ENCODE measurements around the gene TFB1M. TPM values are rescaled to one million over a fixed set of nuclear protein-coding genes. Genes with fewer than 3 reads are reported as not detected.
A peak's percentile ranks its signal among the peaks of the same experiment; 100 is the strongest.
"Not testable (repeated sequence)": the region's sequence is repeated elsewhere in the genome, so short reads cannot be mapped to it uniquely, and the experiment has no call there.

TFB1M gene
- total RNA-seq = 10 to 100 TPM; 36.6 to 45.7 TPM
- 10 to 100 TPM; 12.6 to 21.6 TPM for polyA plus RNA-seq

- Histone ChIP-seq H3K27me3 (ENCODE audit: insufficient read depth, low read length) (no peaks in the 10 kb centered on the region), H3K4me1 (ENCODE audit: insufficient read depth, low read length) (peaks cover 37% of the 10 kb centered on the region), H3K4me3 (ENCODE audit: low read length in 2 of 2) (peak within 1 kb of the TSS; percentile 85 to 95), H3K27ac (ENCODE audit: low read depth, low read length) (peak within 1 kb of the TSS; percentile 96), H3K9me3 (ENCODE audit: control insufficient read depth in 1 of 2, low read length in 2 of 2) (no peaks in the 10 kb centered on the region), H3K36me3 (ENCODE audit: insufficient read depth, low read length) (peaks cover 6% of the 10 kb centered on the region)
- Mint-ChIP-seq H3K36me3 (peaks cover 11 to 29% of the 10 kb centered on the region in 2 donors), H3K9me3 (peaks cover 0 to 4% (median 0%) of the 10 kb centered on the region in 8 donors), H3K27ac (peak within 1 kb of the TSS; percentile 95 to 98 (median 97)), H3K4me1 (peaks cover 15 to 52% (median 35%) of the 10 kb centered on the region in 4 donors), H3K4me3 (peak within 1 kb of the TSS; percentile 92 to 98 (median 96)), H3K27me3 (no peaks in the 10 kb centered on the region)
- peak; percentile 97 to 98 (median 97) for DNase-seq
- POLR2A ChIA-PET (ENCODE audit: partially characterized antibody) = interaction anchor here (0.6 to 2.9 kb wide), 16 partner anchors 8 to 1707 kb away, joined by 3 to 18 read pairs (median 4); partner anchors contain the start of gene ARID1B
- intact Hi-C loops (cut with micrococcal nuclease) = loop anchor here (1.0 to 10.0 kb wide), 9 partner anchors 104 to 1958 kb away; partner anchors contain the start of gene SCAF8
- CTCF ChIA-PET (ENCODE audit: partially characterized antibody) = interaction anchor here (0.8 to 6.1 kb wide), 8 partner anchors 10 to 1465 kb away, joined by 3 to 58 read pairs (median 4); no protein-coding TSS in a partner anchor
Measured at GRCh38 chr6:155314092-155314772, at the start of gene TFB1M. TFB1M (minus strand) TSS chr6:155314484; CDS start chr6:155314428, 56 bp downstream.

- CTCF ChIA-PET (ENCODE audit: partially characterized antibody); intact Hi-C loops (cut with micrococcal nuclease); H3K4me1 Mint-ChIP-seq; H3K36me3 Mint-ChIP-seq; POLR2A ChIA-PET (ENCODE audit: partially characterized antibody); H3K27me3 Mint-ChIP-seq; H3K27ac Mint-ChIP-seq; DNase-seq; H3K4me1 ChIP-seq (ENCODE audit: insufficient read depth, low read length); H3K4me3 ChIP-seq (ENCODE audit: low read length in 2 of 2); H3K27me3 ChIP-seq (ENCODE audit: insufficient read depth, low read length); H3K9me3 Mint-ChIP-seq; H3K9me3 ChIP-seq (ENCODE audit: control insufficient read depth in 1 of 2, low read length in 2 of 2); H3K27ac ChIP-seq (ENCODE audit: low read depth, low read length); H3K36me3 ChIP-seq (ENCODE audit: insufficient read depth, low read length): not testable (repeated sequence)
- peak overlapping the region in 1 of 8 donors; percentile 18 for H3K4me3 Mint-ChIP-seq
Measured at GRCh38 chr6:155364021-155364420, 49.7 kb upstream of the TFB1M start.

- H3K27ac Mint-ChIP-seq; H3K4me1 ChIP-seq (ENCODE audit: insufficient read depth, low read length); H3K27me3 ChIP-seq (ENCODE audit: insufficient read depth, low read length); H3K27ac ChIP-seq (ENCODE audit: low read depth, low read length); H3K27me3 Mint-ChIP-seq; H3K4me3 ChIP-seq (ENCODE audit: low read length in 2 of 2); H3K4me1 Mint-ChIP-seq; H3K36me3 Mint-ChIP-seq; POLR2A ChIA-PET (ENCODE audit: partially characterized antibody); H3K4me3 Mint-ChIP-seq; H3K36me3 ChIP-seq (ENCODE audit: insufficient read depth, low read length); H3K9me3 ChIP-seq (ENCODE audit: control insufficient read depth in 1 of 2, low read length in 2 of 2); DNase-seq; intact Hi-C loops (cut with micrococcal nuclease); H3K9me3 Mint-ChIP-seq; CTCF ChIA-PET (ENCODE audit: partially characterized antibody): not testable (repeated sequence)
Measured at GRCh38 chr6:155362968-155363632, 48.8 kb upstream of the TFB1M start.

GRCh38 chr6:155354167-155354566 lies 39.9 kb upstream of the TFB1M start:
- Histone ChIP-seq H3K9me3 (ENCODE audit: control insufficient read depth in 1 of 2, low read length in 2 of 2) (peaks cover 0 to 10% of the 10 kb centered on the region in 2 donors), H3K36me3 (ENCODE audit: insufficient read depth, low read length) (no peaks in the 10 kb centered on the region), H3K27me3 (ENCODE audit: insufficient read depth, low read length) (no peaks in the 10 kb centered on the region), H3K27ac (ENCODE audit: low read depth, low read length) (no peak overlapping the region), H3K4me3 (ENCODE audit: low read length in 2 of 2) (no peak overlapping the region), H3K4me1 (ENCODE audit: insufficient read depth, low read length) (no peaks in the 10 kb centered on the region)
- Mint-ChIP-seq H3K36me3 (peaks cover 4 to 5% of the 10 kb centered on the region in 2 donors), H3K9me3 (peaks cover 4 to 38% (median 31%) of the 10 kb centered on the region in 8 donors), H3K27ac (peak overlapping the region in 1 of 7 donors; percentile 23), H3K4me3 (no peak overlapping the region), H3K27me3 (peaks cover 13 to 17% of the 10 kb centered on the region in 2 donors), H3K4me1 (no peaks in the 10 kb centered on the region)
- ChIA-PET POLR2A (ENCODE audit: partially characterized antibody) (no interaction called here), CTCF (ENCODE audit: partially characterized antibody) (no interaction called here)
- intact Hi-C loops (cut with micrococcal nuclease) = no loop called here
- no peak for DNase-seq

- Histone ChIP-seq H3K4me3 (ENCODE audit: low read length in 2 of 2) (no peak overlapping the region), H3K9me3 (ENCODE audit: control insufficient read depth in 1 of 2, low read length in 2 of 2) (peaks cover 0 to 10% of the 10 kb centered on the region in 2 donors), H3K27ac (ENCODE audit: low read depth, low read length) (no peak overlapping the region), H3K27me3 (ENCODE audit: insufficient read depth, low read length) (no peaks in the 10 kb centered on the region), H3K4me1 (ENCODE audit: insufficient read depth, low read length) (no peaks in the 10 kb centered on the region), H3K36me3 (ENCODE audit: insufficient read depth, low read length) (no peaks in the 10 kb centered on the region)
- DNase-seq = no peak
- peaks cover under 1 to 44% (median 33%) of the 10 kb centered on the region in 8 donors for H3K9me3 Mint-ChIP-seq
- ChIA-PET POLR2A (ENCODE audit: partially characterized antibody) (no interaction called here), CTCF (ENCODE audit: partially characterized antibody) (interaction anchor here (1.2 kb wide), 1 partner anchor 10 kb away, joined by 3 read pairs; no protein-coding TSS in a partner anchor)
- no peak overlapping the region for H3K27ac Mint-ChIP-seq
- intact Hi-C loops (cut with micrococcal nuclease) = no loop called here
- H3K36me3 Mint-ChIP-seq = peaks cover 4 to 5% of the 10 kb centered on the region in 2 donors
- no peaks in the 10 kb centered on the region for H3K4me1 Mint-ChIP-seq
- H3K27me3 Mint-ChIP-seq = peaks cover 12 to 16% of the 10 kb centered on the region in 2 donors
- no peak overlapping the region for H3K4me3 Mint-ChIP-seq
Measured at GRCh38 chr6:155352811-155353210, 38.5 kb upstream of the TFB1M start.

- ChIA-PET CTCF (ENCODE audit: partially characterized antibody) (interaction anchor here (1.2 kb wide), 1 partner anchor 9 kb away, joined by 3 read pairs; no protein-coding TSS in a partner anchor), POLR2A (ENCODE audit: partially characterized antibody) (no interaction called here)
- Histone ChIP-seq H3K27ac (ENCODE audit: low read depth, low read length) (no peak overlapping the region), H3K27me3 (ENCODE audit: insufficient read depth, low read length) (no peaks in the 10 kb centered on the region), H3K4me3 (ENCODE audit: low read length in 2 of 2) (no peak overlapping the region), H3K36me3 (ENCODE audit: insufficient read depth, low read length) (no peaks in the 10 kb centered on the region), H3K4me1 (ENCODE audit: insufficient read depth, low read length) (no peaks in the 10 kb centered on the region), H3K9me3 (ENCODE audit: control insufficient read depth in 1 of 2, low read length in 2 of 2) (peaks cover 0 to 10% of the 10 kb centered on the region in 2 donors)
- Mint-ChIP-seq H3K36me3 (peaks cover 5% of the 10 kb centered on the region in 2 donors), H3K9me3 (peaks cover 0 to 51% (median 40%) of the 10 kb centered on the region in 8 donors), H3K27me3 (peaks cover 12 to 13% of the 10 kb centered on the region in 2 donors), H3K27ac (no peak overlapping the region), H3K4me3 (no peak overlapping the region), H3K4me1 (no peaks in the 10 kb centered on the region)
- intact Hi-C loops (cut with micrococcal nuclease) = no loop called here
- no peak for DNase-seq
Measured at GRCh38 chr6:155352130-155352420, 37.8 kb upstream of the TFB1M start.
